HCT116 (cell line): ENCODE measurements around the gene ZNF536. TPM values are rescaled to one million over a fixed set of nuclear protein-coding genes. Genes with fewer than 3 reads are reported as not detected.

ENCODE experiments used
- ATAC-seq: fragments of 200-7000 bp; cut with Tn5 transposase; 2 replicates; pipeline ENCODE4 v1.9.1; 2020; ENCODE audit warnings: mild to moderate bottlenecking, moderate library complexity
- BruUV-seq: library from RNA; stranded (reverse); fragments of 400-500 nt; replicated peaks from 2 replicates; lab custom pipeline; 2021; lab: Mats Ljungman, UMichigan
- CTCF ChIA-PET: fragments of 300-600 bp; sonication (Branson Sonifier 250); formaldehyde crosslinking; loops from one replicate; lab custom pipeline; 2021; ENCODE audit warnings: antibody characterized with exemption; lab: Charles Lee
- POLR2A ChIA-PET: fragments of 300-600, 350-600 bp; sonication (Branson Sonifier 250); formaldehyde crosslinking; loops from one replicate; lab custom pipeline; 2021; ENCODE audit warnings: antibody characterized with exemption; lab: Charles Lee
- RAD21 ChIA-PET, 2 experiments: fragments of 300-600 bp; sonication (Branson Sonifier 250); formaldehyde crosslinking; loops; one replicate each; lab custom pipeline; 2023; ENCODE audit warnings: low total read pairs in 2 of 2; ENCODE audit not compliant: uncharacterized antibody in 2 of 2, unreplicated experiment in 2 of 2, low non-redundant PET in 1 of 2; lab: Charles Lee
- DNase-seq: peaks from one replicate; pipeline ENCODE4 v3.0.0-alpha.2; 2010; ENCODE audit warnings: low read depth, low spot score
- H2AFZ ChIP-seq: fragments of 200-600 bp; shearing (Covaris generic), sonication (generic); 2 replicates; pipeline ENCODE4 v1.6.1; 2017; ENCODE audit warnings: low read depth, mixed run types, mixed read lengths, antibody characterized with exemption, low read length; ENCODE audit not compliant: poor library complexity, severe bottlenecking
- H3K27ac ChIP-seq: 2 replicates; pipeline ENCODE4 v1.5.1; 2012; ENCODE audit warnings: low read depth, low read length
- H3K27me3 ChIP-seq: fragments of 200-600 bp; sonication (generic); 2 replicates; pipeline ENCODE4 v1.6.1; 2016; ENCODE audit warnings: mixed run types, low read length, mixed read lengths; ENCODE audit not compliant: insufficient read depth
- H3K36me3 ChIP-seq, 2 experiments: fragments of 200-500 bp in 1 of 2; fragments of 200-600 bp in 1 of 2; sonication (Bioruptor generic) in 1 of 2; sonication (generic) in 1 of 2; 2 replicates each; pipeline versions ENCODE4 v1.5.1 to v1.6.1; 2014 to 2016; ENCODE audit warnings: low read length in 2 of 2, inconsistent platforms in 1 of 2, mixed read lengths in 1 of 2, mixed run types in 1 of 2; ENCODE audit not compliant: insufficient read depth in 2 of 2, control insufficient read depth in 1 of 2
- H3K4me1 ChIP-seq, 2 experiments: fragments of 200-600 bp in 1 of 2; sonication (generic) in 1 of 2; 2 replicates each; pipeline versions ENCODE4 v1.5.1 to v1.6.1; 2012 to 2017; ENCODE audit warnings: low read length in 2 of 2, inconsistent platforms in 1 of 2, mild to moderate bottlenecking in 1 of 2, mixed read lengths in 1 of 2, mixed run types in 1 of 2, moderate library complexity in 1 of 2; ENCODE audit not compliant: insufficient read depth in 2 of 2, control insufficient read depth in 1 of 2
- H3K4me2 ChIP-seq: fragments of 200-600 bp; sonication (generic); 2 replicates; pipeline ENCODE4 v1.6.1; 2017; ENCODE audit warnings: mixed run types, low read length, mixed read lengths
- H3K4me3 ChIP-seq, 2 experiments: fragments of 200-600 bp in 1 of 2; sonication (generic) in 1 of 2; replicated peaks in 1 of 2; 2 replicates each; pipeline ENCODE4 v1.5.1; 2011 to 2016; ENCODE audit warnings: low read length in 2 of 2, control low read depth in 1 of 2, low read depth in 1 of 2, mild to moderate bottlenecking in 1 of 2, mixed read lengths in 1 of 2, mixed run types in 1 of 2
- H3K79me2 ChIP-seq: fragments of 200-600 bp; sonication (generic); 2 replicates; pipeline ENCODE4 v1.6.1; 2017; ENCODE audit warnings: mild to moderate bottlenecking, mixed run types, low read length, moderate library complexity, mixed read lengths; ENCODE audit not compliant: insufficient read depth
- H3K9ac ChIP-seq: fragments of 200-600 bp; sonication (generic); 2 replicates; pipeline ENCODE4 v1.6.1; 2016; ENCODE audit warnings: low read length, mixed read lengths
- H3K9me2 ChIP-seq: fragments of 200-600 bp; sonication (generic), shearing (Covaris generic); 2 replicates; pipeline ENCODE4 v1.6.1; 2017; ENCODE audit warnings: mixed run types, mild to moderate bottlenecking, moderate library complexity; ENCODE audit not compliant: insufficient read depth
- H3K9me3 ChIP-seq, 2 experiments: fragments of 200-500 bp in 1 of 2; fragments of 200-600 bp in 1 of 2; sonication (Bioruptor generic) in 1 of 2; sonication (generic) in 1 of 2; 2 replicates each; pipeline ENCODE4 v1.6.1; 2014 to 2017; ENCODE audit warnings: low read length in 2 of 2, mixed read lengths in 2 of 2, inconsistent platforms in 1 of 2, low read depth in 1 of 2, mild to moderate bottlenecking in 1 of 2, mixed run types in 1 of 2, moderate library complexity in 1 of 2; ENCODE audit not compliant: control insufficient read depth in 1 of 2, insufficient read depth in 1 of 2
- H4K20me1 ChIP-seq: fragments of 200-600 bp; sonication (generic), shearing (Covaris generic); 2 replicates; pipeline ENCODE4 v1.6.1; 2017; ENCODE audit warnings: mixed run types, mild to moderate bottlenecking, moderate library complexity; ENCODE audit not compliant: insufficient read depth
- CEBPB ChIP-seq: IDR thresholded peaks from 2 replicates; pipeline ENCODE4 v1.6.1; 2012; ENCODE audit warnings: low read depth
- CTCF ChIP-seq, 3 experiments: fragments of 200-600 bp in 1 of 3; sonication (generic) in 1 of 3; IDR thresholded peaks in 2 of 3; conservative IDR thresholded peaks in 1 of 3; 2 replicates each; pipeline ENCODE4 v1.5.1; 2012 to 2017; ENCODE audit warnings: low read depth in 2 of 3, low read length in 2 of 3, antibody characterized with exemption in 1 of 3, borderline replicate concordance in 1 of 3, control low read depth in 1 of 3, mild to moderate bottlenecking in 1 of 3, mixed read lengths in 1 of 3, mixed run types in 1 of 3, moderate library complexity in 1 of 3; ENCODE audit not compliant: insufficient read depth in 1 of 3
- EGR1 ChIP-seq: IDR thresholded peaks from 2 replicates; pipeline ENCODE4 v1.6.1; 2012; ENCODE audit warnings: low read depth
- ELF1 ChIP-seq: IDR thresholded peaks from 2 replicates; pipeline ENCODE4 v1.6.1; 2012; ENCODE audit warnings: low read depth, borderline replicate concordance
- EZH2 ChIP-seq: fragments of 200-600 bp; sonication (generic); IDR thresholded peaks from 2 replicates; pipeline ENCODE4 v1.6.1; 2017; ENCODE audit warnings: antibody characterized with exemption, mixed run types
- EZH2phosphoT487 ChIP-seq: fragments of 200-600 bp; IDR thresholded peaks from 2 replicates; pipeline ENCODE4 v1.6.1; 2018; ENCODE audit warnings: antibody characterized with exemption, borderline replicate concordance
- FOSL1 ChIP-seq: IDR thresholded peaks from 2 replicates; pipeline ENCODE4 v1.6.1; 2012; ENCODE audit warnings: low read depth
- JUND ChIP-seq: IDR thresholded peaks from 2 replicates; pipeline ENCODE4 v1.6.1; 2012
- POLR2AphosphoS5 ChIP-seq: IDR thresholded peaks from 2 replicates; pipeline ENCODE4 v1.6.1; 2011; ENCODE audit warnings: mild to moderate bottlenecking, low read depth, low read length, moderate library complexity
- RAD21 ChIP-seq: IDR thresholded peaks from 2 replicates; pipeline ENCODE4 v1.6.1; 2012; ENCODE audit warnings: low read depth, mild to moderate bottlenecking
- REST ChIP-seq: IDR thresholded peaks from 2 replicates; pipeline ENCODE4 v1.6.1; 2012; ENCODE audit warnings: low read depth
- SIN3A ChIP-seq: IDR thresholded peaks from 2 replicates; pipeline ENCODE4 v1.6.1; 2012; ENCODE audit warnings: low read depth
- SRF ChIP-seq: IDR thresholded peaks from 2 replicates; pipeline ENCODE4 v1.6.1; 2012; ENCODE audit warnings: low read depth
- TCF7L2 ChIP-seq: IDR thresholded peaks from 2 replicates; pipeline ENCODE4 v1.7.0; 2011; ENCODE audit warnings: borderline replicate concordance, inconsistent platforms; ENCODE audit not compliant: insufficient read depth, insufficient read length; ENCODE audit errors: extremely low read depth
- YY1 ChIP-seq: IDR thresholded peaks from 2 replicates; pipeline ENCODE4 v1.6.1; 2011; ENCODE audit warnings: low read length, low read depth, moderate library complexity, mild to moderate bottlenecking; ENCODE audit not compliant: insufficient replicate concordance; ENCODE audit errors: extremely low read depth
- ZBTB33 ChIP-seq: IDR thresholded peaks from 2 replicates; pipeline ENCODE4 v1.6.1; 2011; ENCODE audit warnings: mild to moderate bottlenecking, low read length, moderate library complexity; ENCODE audit not compliant: insufficient replicate concordance; ENCODE audit errors: extremely low read depth
- ZFX ChIP-seq: fragments of 450-650 bp; IDR thresholded peaks from 2 replicates; pipeline ENCODE4 v1.6.1; 2017
- intact Hi-C: fragments of 100-400 bp; cut with micrococcal nuclease; formaldehyde crosslinking; loops from 2 replicates; pipeline ENCODE4 v1.10.0; 2022
- total RNA-seq: library from RNA; stranded (reverse); gene quantifications from one replicate; pipeline ENCODE4 v1.2.1, GENCODE V29; 2021; ENCODE audit not compliant: unreplicated experiment
- TF ChIP-seq, protein P1 (sequence below): IDR thresholded peaks from 2 replicates; pipeline ENCODE4 v1.6.1; 2012

The ZNF536 gene
- total RNA-seq, 1 experiment from 2014 or later = not detected

DNA sequence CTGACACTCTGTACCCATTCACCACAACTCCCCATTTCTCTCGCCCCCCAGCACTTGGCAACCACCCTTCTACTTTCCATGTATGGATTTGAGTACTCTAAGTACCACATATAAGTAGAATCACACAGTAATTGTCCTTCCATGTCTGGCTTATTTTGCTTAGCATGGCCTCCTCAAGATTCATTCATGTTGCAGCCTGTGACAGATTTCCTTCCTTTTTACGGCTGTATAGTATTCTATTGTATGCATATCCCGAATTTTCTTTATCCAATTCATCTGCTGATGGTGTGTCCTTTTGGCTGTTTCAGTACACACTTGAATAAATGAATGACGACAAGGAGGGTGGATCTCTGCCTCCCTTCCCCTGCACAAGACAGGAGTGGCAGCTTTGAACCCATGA, 95.1 kb downstream of the ZNF536 start:
- Histone ChIP-seq H3K4me1 (no peaks in the 10 kb centered on the region), H3K4me2 (no peak overlapping the region), H3K9me3 (no peaks in the 10 kb centered on the region), H4K20me1 (no peaks in the 10 kb centered on the region), H3K79me2 (no peaks in the 10 kb centered on the region), H3K36me3 (no peaks in the 10 kb centered on the region), H3K27me3 (peaks cover 4% of the 10 kb centered on the region; the same call in 1 of the 2 replicates), H2AFZ (no peak overlapping the region), H3K9me2 (no peaks in the 10 kb centered on the region), H3K9ac (no peak overlapping the region), H3K4me3 (no peak overlapping the region), H3K27ac (no peak overlapping the region)
- CTCF ChIA-PET = no interaction called here
- POLR2A ChIA-PET = no interaction called here
- RAD21 ChIA-PET = no interaction called here
- TF ChIP-seq EGR1 (no peak), SIN3A (no peak), ZBTB33 (no peak), SRF (no peak), CTCF (IDR thresholded peaks at IDR 0.05 in 2 of 3, conservative IDR thresholded peaks at IDR 0.05 in 1 of 3; ENCODE audit: borderline replicate concordance in 1 of 3, insufficient read depth in 1 of 3, low read depth in 2 of 3, low read length in 2 of 3) (no peak), CEBPB (no peak), ZFX (no peak), FOSL1 (no peak), RAD21 (no peak), ELF1 (no peak), REST (no peak), JUND (no peak), TCF7L2 (no peak), YY1 (no peak), EZH2phosphoT487 (no peak), POLR2AphosphoS5 (no peak), EZH2 (no peak)
- TF ChIP-seq, protein P1, sequence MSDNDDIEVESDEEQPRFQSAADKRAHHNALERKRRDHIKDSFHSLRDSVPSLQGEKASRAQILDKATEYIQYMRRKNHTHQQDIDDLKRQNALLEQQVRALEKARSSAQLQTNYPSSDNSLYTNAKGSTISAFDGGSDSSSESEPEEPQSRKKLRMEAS = no peak
- intact Hi-C loops = no loop called here
- ATAC-seq (no peak), DNase-seq (no peak)
- no TSS peak for BruUV-seq
